ENCODE results near the gene TIMP1.
A peak's percentile ranks its signal among the peaks of the same experiment; 100 is the strongest.

The TIMP1 gene
- total RNA-seq: 9.1 to 45.9 reads per million in 2 experiments

DNA sequence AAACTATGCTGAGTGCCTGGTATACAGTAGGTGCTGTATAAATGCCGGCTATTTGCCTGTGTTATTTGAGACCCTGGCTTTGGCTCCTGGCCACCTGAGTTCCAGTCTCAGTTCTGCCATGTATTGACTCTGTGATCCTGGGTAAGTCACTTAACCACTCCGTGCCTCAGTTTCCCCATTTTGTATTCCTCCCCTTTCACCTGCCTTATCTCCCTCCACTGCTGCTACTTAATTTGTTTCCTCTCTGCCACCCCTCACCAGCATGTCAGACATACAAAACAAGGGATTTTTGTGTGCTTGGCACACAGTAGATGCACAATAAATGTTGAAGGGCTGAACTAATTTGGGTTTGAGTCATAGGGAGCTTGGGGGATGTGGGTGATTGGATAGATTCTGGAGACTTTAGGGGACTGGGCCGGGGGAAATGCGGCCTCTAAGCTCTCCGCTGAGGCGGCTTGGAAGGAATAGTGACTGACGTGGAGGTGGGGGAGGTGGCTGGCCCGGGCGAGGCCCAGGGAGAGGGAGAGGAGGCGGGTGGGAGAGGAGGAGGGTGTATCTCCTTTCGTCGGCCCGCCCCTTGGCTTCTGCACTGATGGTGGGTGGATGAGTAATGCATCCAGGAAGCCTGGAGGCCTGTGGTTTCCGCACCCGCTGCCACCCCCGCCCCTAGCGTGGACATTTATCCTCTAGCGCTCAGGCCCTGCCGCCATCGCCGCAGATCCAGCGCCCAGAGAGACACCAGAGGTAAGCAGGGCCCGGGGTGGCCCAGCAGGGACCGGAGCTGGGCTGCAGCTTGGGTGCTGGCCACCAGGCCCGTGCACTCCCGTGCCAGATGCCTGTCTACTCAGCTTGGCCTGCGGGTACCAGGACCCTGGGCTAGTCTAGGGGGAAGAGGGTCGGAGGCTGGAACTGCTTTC is at the start of gene TIMP1:
TIMP1 (plus strand) TSS at position 706 of the 917 bp plus-strand sequence. CDS start 980 bp downstream, outside the sequence.
- DNase-seq (ENCODE audit: low read depth): peak; percentile 59

DNA sequence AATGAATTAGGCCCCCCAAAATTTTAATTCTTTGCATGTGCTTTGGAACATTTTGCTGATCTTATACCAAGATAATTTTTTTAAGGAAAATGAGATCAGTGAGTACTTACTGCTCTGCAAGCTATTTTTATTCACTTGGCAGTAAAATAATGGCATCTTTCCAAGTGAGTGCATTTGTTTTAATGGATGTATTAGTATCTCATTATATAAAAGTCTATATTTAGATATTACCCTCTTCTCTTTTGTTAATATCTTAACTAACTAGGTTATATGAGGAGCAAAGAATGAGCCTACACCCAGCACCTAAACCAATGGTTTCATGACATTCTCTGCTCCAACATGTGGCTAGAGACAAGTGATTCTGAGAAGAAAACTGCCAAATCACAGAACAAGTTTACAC is 42.4 kb upstream of the TIMP1 start:
- no peak for DNase-seq (ENCODE audit: low read depth)

DNA sequence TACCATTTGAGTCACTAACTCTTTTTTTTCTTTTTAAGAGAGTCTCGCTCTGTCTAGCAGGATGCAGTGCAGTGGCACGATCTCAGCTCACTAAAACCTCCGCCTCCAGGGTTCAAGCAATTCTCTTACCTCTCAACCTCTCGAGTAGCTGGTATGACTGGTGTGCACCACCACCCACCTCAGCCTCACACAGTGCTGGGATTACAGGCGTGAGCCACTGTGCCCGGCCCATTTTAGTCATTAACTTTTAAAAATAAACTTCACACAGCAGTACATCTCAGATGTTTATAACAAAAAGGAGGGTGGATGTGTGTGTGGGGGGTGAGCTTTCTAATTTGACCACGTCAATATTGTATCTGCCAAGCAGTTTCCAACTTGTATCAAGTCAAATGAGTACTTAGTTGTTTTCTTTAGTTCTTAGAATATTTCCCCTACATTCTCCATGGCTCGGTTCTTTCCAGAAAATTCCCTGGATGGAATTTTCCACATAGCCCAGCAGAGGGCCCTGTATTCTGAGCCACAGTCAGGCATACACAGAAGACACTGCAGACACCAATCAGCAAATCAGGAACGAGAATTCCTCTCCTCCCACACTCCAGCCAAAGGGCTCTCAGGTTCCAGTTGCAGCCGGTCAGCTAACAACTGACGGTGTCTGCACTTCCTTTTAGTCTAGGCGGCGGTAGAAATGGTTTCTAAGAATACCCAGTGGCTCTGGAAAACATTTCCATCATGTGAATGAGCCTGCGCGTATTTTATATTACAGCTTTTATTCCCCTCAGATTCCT is 41.3 kb upstream of the TIMP1 start:
- no peak for DNase-seq (ENCODE audit: low read depth)

DNA sequence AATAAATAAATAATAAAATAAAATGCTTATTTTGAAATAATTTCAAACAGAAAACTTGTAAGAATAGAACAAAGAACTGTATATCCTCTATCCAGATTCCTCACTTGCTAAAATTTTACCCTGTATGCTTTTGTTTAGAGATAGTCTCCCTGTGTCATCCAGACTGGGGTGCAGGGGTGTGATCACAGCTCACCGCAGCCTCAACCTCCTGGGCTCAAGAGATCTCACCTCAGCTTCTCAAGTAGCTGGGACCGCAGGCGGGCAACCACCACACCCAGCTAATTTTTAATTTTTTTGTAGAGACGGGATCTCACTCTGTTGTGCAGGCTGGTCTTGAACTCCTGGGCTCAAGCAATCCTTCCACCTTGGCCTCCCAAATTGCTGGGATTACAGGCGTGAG is 38.7 kb upstream of the TIMP1 start:
- no peak for DNase-seq (ENCODE audit: low read depth)

DNA sequence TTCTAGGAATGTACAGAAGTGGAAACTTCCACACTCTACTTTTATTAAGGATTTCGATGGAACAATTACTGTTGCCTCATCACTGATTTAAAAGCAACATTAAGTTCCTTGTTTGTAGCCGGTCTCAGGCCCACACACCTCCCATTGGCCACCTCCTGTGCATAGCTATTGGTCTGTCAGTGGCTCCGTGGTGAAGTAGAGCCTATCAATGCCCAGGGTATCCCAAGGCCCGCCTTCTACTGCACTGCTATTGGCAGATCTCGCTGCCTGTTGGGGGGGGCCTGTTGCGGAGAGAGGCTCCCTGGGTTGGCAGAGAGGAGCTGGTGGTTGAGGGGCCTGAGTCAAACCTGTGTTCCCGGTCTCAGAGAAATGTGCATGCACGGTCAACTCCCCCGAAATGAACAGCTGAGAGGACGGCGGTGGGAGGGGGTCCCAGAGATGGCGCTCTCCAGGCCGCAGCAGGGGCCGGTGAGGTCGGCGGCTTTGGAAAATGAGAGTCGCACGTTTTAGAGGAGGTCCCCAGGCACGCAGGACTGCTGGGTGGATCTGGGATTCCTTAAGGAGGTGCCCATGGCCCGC is 26.1 kb upstream of the TIMP1 start:
- peak; percentile 76 for DNase-seq (ENCODE audit: low read depth)

DNA sequence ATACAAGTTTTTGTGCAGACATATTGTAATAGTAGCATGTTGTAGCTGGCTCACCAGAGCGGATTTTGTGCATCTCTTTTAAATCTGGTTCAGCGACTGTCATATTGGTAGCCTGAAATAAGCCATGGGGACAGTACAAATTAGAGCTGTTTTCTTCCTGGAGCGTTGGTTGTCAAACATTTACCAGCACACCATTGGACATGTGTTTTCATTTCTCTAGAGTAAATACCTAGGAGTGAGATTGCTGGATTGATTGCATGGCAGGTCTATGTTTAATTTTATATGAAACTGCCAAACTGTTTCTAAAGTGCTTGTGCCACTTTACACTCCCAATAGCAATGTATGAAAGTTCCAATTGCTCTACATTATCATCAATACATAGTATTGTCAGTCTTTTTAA is 23.8 kb upstream of the TIMP1 start:
- DNase-seq (ENCODE audit: low read depth): no peak

DNA sequence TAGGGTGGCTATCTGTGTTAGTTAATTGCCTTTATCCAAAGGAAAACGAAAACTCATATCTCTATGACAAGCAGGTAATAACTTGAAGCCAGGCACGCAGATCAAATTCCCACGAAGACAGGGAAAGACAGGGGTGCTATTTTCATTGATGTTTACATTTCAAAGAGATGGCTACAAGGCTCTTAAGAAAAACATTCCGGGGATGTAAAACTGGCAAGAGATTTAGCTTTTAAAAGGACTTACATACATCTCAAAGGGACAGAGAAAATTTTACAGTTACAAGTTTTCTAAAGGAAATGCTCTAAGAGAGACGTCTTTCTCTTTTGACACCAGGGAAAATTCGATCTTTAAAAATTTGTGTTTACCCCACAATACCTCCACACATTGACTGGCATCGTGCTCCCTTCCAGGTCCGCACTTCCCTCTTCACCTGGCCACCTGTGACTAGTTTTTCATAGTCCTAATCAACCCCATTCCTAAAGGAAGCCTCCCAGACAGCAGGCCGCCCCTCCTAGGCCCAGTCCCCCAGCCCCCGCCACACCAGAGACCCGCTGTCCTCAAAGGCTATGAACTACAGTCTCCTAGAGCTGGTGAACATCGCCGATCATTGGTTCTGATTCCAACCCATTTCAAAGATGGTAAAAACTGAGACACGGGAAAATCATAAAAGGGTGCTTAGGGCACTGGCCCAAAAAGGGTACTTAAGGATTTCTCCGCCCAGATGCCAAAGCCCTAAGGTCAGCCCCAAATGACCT is 21.9 kb upstream of the TIMP1 start:
- DNase-seq (ENCODE audit: low read depth): no peak

DNA sequence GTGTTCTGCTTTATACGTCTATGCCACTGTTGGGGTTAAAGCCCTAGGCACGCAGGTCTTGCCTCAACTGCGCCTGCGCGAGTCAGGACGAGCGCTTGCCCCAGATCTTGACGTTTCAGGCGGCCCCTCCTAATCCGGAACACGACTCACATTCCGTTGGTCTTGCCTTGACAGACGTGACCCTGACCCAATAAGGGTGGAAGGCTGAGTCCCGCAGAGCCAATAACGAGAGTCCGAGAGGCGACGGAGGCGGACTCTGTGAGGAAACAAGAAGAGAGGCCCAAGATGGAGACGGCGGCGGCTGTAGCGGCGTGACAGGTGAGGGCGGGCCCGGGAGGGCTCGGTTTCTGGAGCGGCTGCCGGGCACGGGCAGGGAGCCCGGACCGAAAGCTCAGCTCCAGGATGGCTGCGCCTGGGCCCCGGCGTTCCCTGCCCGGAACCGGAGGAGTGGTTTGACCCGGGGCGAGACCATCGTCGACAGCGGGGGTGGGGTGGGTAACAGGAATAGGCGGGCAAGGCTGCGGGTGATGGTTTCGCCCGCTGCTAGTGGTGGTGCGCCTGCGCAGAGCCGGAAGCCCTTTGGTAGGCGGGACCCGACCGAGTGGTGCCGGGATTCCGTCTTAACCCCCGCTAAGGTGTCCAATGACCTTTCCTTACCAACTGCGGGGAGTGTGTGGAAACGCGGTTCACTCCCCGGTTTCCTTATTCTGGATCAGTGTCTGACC is 21.1 kb upstream of the TIMP1 start, which contains the start of gene ARAF:
ARAF (plus strand) TSS at position 272 of the 725 bp plus-strand sequence. CDS start 1,763 bp downstream, outside the sequence.
- peak; percentile 96 for DNase-seq (ENCODE audit: low read depth)

DNA sequence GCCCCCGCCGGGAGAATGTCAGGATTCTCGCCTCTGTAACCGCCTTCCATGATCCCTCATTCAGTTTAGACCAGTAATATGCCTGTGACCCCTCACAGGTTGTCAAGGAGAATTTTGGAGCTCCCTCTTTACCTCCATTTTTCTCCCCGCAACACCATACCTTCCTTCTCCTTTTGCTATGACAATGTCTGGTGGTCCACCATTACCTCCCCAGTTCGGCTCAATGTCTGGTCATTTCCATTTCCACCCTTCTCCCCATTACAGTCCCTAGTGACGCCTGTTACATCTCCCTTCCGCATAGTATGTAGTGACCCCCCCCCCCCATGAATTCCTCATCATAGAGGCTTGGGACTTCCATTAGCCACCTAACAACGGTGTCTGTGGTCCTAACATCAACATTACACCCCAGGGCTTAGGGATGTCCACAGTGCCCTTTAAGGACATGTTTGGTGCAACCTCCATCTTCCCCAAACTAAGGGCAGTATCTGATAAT is 20.5 kb upstream of the TIMP1 start:
- DNase-seq (ENCODE audit: low read depth): no peak

DNA sequence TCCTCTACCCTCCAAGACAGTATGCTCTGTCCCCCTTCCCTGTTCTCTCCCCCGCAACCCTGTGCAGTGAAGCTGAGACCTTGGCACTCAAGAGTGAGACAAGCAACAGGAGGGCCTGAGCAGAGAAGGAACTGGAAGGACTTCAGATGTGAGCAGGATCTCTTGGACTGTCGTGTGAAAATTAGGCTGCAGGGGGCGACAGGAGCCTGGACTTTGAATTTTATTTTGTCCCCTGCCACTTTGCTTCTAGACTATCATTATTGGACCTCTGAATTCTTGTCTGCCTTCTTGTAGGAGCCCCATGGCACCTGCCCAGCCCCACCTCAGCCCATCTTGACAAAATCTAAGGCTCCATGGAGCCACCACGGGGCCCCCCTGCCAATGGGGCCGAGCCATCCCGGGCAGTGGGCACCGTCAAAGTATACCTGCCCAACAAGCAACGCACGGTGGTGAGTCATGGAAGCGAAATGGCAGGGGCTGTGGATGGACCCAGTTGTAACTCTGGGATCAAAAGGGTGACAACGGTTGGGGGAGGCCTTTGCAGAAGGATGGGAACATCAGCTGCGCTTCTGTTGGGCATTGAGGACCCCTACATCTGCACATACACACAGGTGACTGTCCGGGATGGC is 19.5 kb upstream of the TIMP1 start:
- no peak for DNase-seq (ENCODE audit: low read depth)

DNA sequence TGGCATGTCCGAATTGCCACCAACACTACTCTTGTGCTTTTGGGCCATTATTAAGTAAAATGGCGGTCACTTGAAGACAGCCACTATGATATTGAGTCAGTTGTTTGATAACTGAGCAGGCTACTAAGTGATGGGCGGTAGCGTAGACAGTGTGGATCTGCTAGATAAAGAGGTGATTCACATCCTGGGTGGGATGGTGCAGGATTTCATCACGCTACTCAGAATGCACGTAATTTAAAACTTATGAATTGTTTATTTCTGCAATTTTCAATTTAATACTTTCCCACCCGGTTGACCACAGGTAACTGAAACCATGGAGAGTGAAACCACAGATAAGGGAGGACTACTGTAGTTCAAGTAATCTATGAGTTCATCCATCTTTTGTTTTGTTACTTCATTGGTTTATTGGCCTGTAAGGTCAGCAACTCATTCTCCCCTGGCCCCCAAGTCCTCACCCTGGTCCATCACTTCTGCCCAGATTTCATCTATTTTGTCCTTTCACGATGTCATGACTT is 18.4 kb upstream of the TIMP1 start:
- no peak for DNase-seq (ENCODE audit: low read depth)

DNA sequence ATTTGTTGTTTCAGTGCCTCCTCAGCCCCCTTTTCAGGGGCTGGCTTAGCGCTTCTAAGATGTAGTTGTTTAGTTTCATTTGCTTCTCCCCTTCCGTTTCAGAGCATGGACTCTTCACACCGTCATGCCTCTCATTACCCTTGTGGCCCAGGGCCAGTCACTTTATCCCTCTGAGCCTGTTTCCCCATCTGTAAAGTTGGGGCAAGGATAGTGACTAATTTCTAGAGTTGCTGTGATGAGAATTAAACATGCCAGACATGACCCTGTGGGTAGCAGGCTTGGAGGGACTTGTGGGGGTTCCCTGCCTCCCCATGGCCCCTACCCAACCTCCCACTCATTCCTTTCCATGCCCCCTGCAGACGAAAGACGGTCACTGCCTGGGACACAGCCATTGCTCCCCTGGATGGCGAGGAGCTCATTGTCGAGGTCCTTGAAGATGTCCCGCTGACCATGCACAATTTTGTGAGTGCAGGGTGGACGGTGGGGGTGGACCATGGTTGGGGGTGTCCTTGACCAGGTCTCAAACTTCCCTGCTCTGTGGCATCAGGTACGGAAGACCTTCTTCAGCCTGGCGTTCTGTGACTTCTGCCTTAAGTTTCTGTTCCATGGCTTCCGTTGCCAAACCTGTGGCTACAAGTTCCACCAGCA is 17.7 kb upstream of the TIMP1 start:
- no peak for DNase-seq (ENCODE audit: low read depth)

DNA sequence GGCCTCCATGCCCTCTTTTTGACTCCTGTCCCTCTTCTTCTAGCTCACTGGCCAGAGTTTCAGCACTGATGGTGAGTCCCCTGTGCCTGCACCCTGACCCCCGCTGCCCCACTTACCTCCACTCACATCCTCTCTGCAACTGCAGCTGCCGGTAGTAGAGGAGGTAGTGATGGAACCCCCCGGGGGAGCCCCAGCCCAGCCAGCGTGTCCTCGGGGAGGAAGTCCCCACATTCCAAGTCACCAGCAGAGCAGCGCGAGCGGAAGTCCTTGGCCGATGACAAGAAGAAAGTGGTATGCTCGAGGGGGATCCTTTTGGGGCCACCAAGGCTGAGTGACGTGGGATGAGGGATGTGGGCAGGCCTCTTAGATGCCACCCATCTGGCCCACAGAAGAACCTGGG is 15.4 kb upstream of the TIMP1 start:
- no peak for DNase-seq (ENCODE audit: low read depth)

DNA sequence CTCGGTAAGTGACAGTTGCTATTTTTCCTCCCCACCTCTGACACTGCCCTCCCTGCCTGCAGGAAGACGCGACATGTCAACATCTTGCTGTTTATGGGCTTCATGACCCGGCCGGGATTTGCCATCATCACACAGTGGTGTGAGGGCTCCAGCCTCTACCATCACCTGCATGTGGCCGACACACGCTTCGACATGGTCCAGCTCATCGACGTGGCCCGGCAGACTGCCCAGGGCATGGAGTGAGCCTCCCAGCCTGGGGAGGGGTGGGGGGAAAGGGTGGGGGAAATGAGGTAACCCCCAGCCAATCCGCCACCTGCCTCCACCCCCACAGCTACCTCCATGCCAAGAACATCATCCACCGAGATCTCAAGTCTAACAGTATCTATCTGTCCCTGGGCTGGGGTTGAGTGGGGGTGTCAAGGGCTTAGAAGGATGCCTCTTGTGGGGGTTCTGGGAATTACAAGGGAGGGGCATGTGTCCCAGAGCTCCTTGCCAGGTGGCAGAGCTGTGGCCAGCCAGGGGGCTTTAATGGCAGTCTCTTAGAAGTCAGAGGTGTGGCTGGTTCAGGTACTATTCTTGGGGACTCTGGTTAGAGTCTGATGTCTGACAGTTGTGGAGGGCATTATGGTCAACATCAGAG is 13.5 kb upstream of the TIMP1 start:
- no peak for DNase-seq (ENCODE audit: low read depth)

DNA sequence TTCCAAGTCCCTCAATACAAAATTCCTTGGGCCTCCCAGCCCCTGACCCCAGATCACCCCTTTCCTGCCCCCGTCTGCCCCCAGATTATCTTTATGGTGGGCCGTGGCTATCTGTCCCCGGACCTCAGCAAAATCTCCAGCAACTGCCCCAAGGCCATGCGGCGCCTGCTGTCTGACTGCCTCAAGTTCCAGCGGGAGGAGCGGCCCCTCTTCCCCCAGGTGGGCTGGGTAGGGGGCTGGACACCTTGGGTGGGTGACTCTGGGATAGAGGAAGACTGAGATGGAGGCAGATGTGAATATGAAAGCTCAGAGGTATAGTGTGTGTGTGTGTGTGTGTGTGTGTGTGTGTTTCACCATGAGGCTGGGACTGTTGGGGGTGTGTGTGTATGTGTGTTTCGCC is 11.4 kb upstream of the TIMP1 start:
- DNase-seq (ENCODE audit: low read depth): no peak

DNA sequence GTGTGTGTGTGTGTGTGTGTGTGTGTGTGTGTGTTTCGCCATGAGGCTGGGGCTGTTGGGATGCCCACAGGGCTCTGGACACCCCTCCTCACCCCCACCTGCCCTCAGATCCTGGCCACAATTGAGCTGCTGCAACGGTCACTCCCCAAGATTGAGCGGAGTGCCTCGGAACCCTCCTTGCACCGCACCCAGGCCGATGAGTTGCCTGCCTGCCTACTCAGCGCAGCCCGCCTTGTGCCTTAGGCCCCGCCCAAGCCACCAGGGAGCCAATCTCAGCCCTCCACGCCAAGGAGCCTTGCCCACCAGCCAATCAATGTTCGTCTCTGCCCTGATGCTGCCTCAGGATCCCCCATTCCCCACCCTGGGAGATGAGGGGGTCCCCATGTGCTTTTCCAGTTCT is 11.0 kb upstream of the TIMP1 start:
- DNase-seq (ENCODE audit: low read depth): no peak

DNA sequence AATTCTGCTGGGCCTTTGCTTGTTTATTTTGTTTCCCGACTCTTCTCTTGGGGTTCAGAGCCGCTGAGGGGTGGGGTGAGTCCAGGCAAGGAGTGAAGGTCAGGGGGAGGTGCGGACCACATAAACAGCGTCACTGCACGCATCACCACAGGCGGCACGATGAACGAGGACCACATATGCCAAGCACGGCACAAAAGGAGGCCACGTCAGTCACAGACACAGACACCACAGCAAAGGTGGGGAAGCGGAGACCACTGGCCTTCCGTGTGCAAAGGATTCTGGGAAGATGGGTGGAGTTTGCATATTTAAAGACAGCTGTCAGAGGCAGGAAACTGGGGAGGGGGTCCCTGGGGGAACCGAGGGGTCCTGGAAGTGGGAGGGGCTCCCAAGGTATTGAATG is 10.3 kb upstream of the TIMP1 start:
- DNase-seq (ENCODE audit: low read depth): no peak

DNA sequence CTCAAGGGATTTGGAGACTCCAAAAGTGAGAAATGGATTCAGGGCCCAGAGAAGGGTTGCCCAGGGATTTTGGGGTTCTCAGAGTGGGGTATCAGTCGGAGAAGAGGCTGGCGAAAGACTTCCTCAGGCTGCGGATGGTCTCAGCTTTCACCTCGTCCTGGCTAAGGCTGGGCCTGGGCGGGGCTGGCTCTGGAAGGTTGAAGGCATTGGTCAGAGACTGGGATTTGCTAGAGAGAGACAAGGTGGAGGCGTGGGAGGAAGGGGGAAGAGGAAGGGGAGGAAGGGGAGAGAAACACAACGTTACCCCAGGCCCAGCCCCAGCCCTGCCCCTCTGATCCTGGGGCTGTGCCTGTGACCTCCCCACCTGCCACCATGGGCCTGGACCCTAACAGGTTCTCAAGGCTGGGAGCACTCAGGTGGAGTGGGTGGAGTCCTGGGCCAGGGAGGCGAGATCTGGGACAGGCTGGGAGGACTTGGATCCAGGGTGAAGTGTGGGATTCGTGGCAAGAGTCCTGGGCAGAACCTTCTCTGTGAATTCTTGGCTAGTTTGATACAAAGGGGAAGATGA is 9.4 kb upstream of the TIMP1 start:
- no peak for DNase-seq (ENCODE audit: low read depth)

Measured in T follicular helper cell (primary cell).